Nucleus accumbens (tissue), 56 donors: Measurements from ENCODE around the gene SPATA20.
A peak's percentile ranks its signal among the peaks of the same experiment; 100 is the strongest.

Source experiments
- DNase-seq, 56 donors: peaks; one replicate each; lab custom pipeline; 2025; lab: John Stamatoyannopoulos, UW

Gene SPATA20

GRCh38 chr17:50556803-50557202 is 9.8 kb downstream of the SPATA20 start:
- DNase-seq: peak in 10 of 56 donors; percentile 6 to 47 (median 27)

DNA sequence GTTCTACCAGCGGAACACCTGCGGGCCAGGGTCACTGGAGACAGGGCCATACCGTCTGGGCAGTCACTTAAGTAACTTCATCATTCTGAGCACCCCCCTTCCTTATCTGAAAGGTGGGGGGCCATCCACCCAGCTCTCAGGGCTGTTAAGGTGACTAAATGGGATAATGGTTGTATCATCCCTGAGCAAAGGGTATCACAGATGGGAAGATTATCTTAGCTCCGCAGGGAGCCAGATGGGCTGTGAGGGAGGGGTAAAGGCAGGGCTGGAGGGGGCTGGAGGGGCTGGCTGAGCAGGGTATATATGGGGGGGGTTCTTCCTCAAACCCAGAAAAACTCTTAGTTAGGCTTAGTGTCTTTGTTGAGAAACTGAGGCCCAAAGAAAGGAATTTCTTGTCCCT is 10.7 kb downstream of the SPATA20 start:
- DNase-seq: no peak

DNA sequence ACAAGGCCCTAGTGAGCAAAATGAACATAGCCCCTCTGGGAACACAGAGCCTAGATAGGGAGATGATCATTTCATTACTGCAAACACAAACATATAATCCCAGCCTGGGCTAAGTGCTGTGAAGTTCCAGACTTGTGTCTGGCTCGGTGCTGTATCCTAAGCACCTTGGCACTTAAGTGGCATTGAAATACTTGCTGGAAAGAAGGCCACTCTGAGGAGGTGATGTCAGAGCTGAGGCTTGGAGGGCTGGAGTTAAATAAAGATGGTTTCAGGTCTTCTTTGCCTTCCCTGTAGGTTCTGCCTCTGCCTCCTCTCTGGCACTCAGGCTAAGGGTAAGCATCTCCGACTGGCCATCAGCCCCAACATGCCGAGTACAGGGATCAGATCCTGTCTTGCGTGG is 11.1 kb downstream of the SPATA20 start:
- no peak for DNase-seq

- DNase-seq: peak in 2 of 56 donors; percentile 12 to 15
These were observed 11.6 kb downstream of the SPATA20 start for GRCh38 chr17:50558581-50558940.

- peak in 5 of 56 donors; percentile 7 to 44 (median 14) for DNase-seq
These were observed 12.1 kb downstream of the SPATA20 start for GRCh38 chr17:50558941-50559614.

DNA sequence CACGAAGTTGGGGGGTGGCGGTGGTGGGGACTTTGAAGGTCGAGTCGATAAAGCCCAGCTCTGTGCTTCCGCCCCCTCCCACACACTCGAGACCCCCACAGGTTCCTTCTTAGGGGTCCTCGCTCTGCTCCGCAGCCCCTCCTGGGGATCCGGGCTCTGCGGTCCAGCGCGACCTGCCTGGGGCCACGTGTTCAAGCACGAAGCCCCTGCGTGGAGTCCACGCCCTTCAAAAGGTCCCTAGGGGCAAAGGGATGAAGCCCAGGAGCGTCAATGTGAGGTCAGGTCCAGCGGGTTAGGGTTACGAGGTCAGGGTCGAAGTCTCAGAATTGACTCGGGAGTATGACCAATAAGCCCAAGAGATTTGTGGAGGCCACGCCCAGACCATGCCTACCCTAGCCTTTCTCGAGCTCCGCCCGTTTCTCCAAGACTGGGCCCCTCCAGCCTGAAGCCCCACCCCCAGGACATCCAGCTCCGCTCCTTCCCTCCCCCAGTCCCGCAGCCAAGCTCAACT is 12.8 kb downstream of the SPATA20 start:
- peak in 3 of 56 donors; percentile 19 to 66 (median 35) for DNase-seq

GRCh38 chr17:50560185-50560824 is 13.3 kb downstream of the SPATA20 start, which contains the start of gene CACNA1G:
Gene CACNA1G (plus strand): TSS chr17:50560715. CDS start chr17:50561460, 745 bp downstream.
- peak in 54 of 56 donors; percentile 11 to 93 (median 70) for DNase-seq

- DNase-seq: peak in 1 of 56 donors; percentile 79
These were observed 14.2 kb downstream of the SPATA20 start for GRCh38 chr17:50560931-50561745.

GRCh38 chr17:50561746-50562141 is 14.8 kb downstream of the SPATA20 start:
- no peak for DNase-seq

- DNase-seq: no peak
These were observed 15.5 kb downstream of the SPATA20 start for GRCh38 chr17:50562242-50563091.

DNA sequence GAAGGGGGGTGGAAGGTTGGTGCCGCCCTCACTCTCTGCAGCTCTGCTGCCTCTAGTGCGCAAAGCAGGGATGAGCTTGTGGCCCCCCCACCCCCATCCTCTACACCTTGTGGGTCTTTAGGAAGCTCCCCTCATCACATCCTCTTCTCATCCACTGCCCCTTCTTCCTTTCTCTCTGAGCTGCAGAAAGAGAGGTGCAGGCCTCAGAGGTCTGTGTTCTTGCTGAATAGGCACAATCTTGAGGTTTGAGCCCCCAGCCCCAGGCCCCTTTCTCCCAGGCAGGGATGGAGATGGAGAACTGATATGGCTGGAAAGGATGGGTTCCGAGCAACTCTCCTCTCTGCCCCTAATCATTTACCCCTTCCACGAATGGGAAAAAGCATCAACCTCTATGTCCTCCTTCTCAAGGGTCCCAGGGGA is 16.1 kb downstream of the SPATA20 start:
- peak in 1 of 56 donors; percentile 16 for DNase-seq

- DNase-seq: peak in 36 of 56 donors; percentile 2 to 77 (median 31)
These were observed 17.9 kb downstream of the SPATA20 start for GRCh38 chr17:50564916-50565315.

- peak in 43 of 56 donors; percentile 11 to 89 (median 54) for DNase-seq
These were observed 18.7 kb downstream of the SPATA20 start for GRCh38 chr17:50565402-50566350.

DNA sequence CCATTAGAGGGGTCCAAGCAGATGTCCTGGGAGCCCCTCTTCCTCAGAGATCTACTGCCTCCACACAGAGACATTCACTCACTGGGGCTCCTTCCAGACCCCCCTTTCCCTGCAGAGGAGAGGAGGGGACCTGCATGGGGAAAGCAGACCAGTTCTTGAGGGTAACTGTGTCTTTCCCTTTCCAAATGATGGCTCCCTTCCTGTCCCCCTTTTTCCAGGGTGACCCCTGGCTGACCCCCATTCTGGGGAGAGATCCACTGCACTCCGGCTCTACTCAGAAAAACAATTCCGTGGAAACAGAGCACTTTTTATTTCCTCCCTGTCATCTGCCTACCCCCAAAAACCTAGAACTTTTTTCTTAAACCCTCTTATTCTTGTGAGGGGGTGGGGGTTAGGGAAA is 19.9 kb downstream of the SPATA20 start:
- no peak for DNase-seq

DNA sequence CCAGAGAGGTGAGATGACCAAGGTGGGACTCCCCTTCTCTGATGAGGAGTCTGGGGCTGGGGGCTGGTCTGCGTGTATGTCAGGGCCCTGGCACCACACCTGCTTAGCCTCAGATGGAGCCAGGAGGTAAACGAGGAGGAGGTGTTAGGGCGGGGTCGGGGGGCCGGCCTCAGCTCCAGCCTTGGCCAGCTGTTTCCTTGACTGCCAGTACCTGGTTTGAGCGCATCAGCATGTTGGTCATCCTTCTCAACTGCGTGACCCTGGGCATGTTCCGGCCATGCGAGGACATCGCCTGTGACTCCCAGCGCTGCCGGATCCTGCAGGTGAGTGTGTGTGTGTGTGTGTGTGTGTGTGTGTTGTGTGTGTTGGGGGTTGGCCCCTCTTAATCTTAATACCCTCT is 21.7 kb downstream of the SPATA20 start:
- no peak for DNase-seq

GRCh38 chr17:50569592-50569991 is 22.6 kb downstream of the SPATA20 start:
- no peak for DNase-seq

GRCh38 chr17:50570032-50570431 is 23.1 kb downstream of the SPATA20 start:
- DNase-seq: no peak

DNA sequence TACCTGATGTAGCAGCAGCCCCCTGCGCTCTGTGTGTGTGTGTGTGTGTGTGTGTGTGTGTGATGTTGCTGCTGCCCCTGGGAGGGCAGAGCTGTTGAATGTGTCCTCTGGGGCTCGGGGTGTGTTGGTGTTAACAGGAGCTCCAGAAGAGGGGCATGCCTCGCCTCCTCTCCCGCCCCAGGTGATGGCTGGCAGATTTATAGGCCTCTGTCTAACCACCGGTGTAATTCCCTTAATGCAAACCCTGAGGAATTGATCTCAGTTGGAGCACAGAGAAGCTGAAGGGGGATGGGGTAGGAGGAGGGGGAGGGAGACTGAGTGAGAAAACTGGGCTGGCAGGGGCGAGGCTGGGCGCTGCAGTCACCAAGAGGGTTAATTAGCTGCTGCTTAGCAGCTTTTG is 23.6 kb downstream of the SPATA20 start:
- DNase-seq: no peak

- no peak for DNase-seq
These were observed 24.7 kb downstream of the SPATA20 start for GRCh38 chr17:50571681-50572080.
